HL-60 (cell line): Measurements from ENCODE around the gene DIS3L2.

Experiments used
- DNase-seq, 2 experiments: peaks; one replicate each; pipeline ENCODE4 v3.0.0-alpha.2; 2010 to 2020; ENCODE audit warnings: low read depth in 1 of 2, low spot score in 1 of 2
- H3K27ac ChIP-seq: fragments of 250-450 bp; sonication (Bioruptor Pico); replicated peaks from 2 replicates; pipeline ENCODE4 v1.5.1; 2020; ENCODE audit warnings: mild to moderate bottlenecking, moderate library complexity
- H3K27me3 ChIP-seq: fragments of 250-450 bp; sonication (Bioruptor Pico); 2 replicates; pipeline ENCODE4 v1.5.1; 2021; ENCODE audit warnings: mild to moderate bottlenecking, moderate library complexity; ENCODE audit not compliant: insufficient read depth, poor library complexity, severe bottlenecking
- H3K4me3 ChIP-seq: replicated peaks from 2 replicates; pipeline ENCODE4 v1.5.1; 2011; ENCODE audit warnings: mild to moderate bottlenecking, control low read depth, low read length; ENCODE audit not compliant: insufficient read depth
- GABPA ChIP-seq: IDR thresholded peaks from 2 replicates; pipeline ENCODE4 v1.6.1; 2012; ENCODE audit warnings: low read depth
- POLR2AphosphoS5 ChIP-seq: IDR thresholded peaks from 2 replicates; pipeline ENCODE4 v1.6.1; 2012; ENCODE audit warnings: low read depth
- SPI1 ChIP-seq: IDR thresholded peaks from 2 replicates; pipeline ENCODE4 v1.6.1; 2012; ENCODE audit warnings: low read depth, mild to moderate bottlenecking, borderline replicate concordance
- TF ChIP-seq, protein P1 (sequence below): IDR thresholded peaks from 2 replicates; pipeline ENCODE4 v1.6.1; 2012; ENCODE audit warnings: low read depth; ENCODE audit not compliant: insufficient replicate concordance
- TF ChIP-seq, protein P2 (sequence below): IDR thresholded peaks from one replicate; pipeline ENCODE4 v1.5.1; 2011; ENCODE audit warnings: low read length, control low read depth, inconsistent platforms; ENCODE audit not compliant: insufficient read depth

DIS3L2 gene

DNA sequence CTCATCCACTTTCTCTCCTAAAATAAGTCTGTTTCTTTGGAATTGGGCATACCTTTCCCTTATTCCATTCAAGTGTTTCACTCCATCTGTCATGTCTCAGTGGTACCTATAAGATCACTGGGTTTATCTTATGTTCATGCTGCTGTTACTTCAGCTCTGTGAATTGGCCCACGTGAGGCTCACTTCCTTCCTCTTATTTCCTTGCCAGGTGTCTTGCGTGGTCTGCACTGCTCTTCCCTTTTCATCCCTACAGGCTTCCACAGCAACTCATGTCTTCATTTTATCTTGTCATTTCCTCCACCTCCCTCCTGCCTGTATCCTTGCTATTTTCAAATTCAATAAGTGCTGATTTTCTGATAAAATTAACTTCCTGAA lies 258.0 kb downstream of the DIS3L2 start:
- Histone ChIP-seq H3K27ac (no peak overlapping the region; the same call in 1 of the 2 replicates), H3K27me3 (no peaks in the 10 kb centered on the region), H3K4me3 (no peak overlapping the region)
- TF ChIP-seq POLR2AphosphoS5 (peak; percentile 37; the same call in 1 of the 2 replicates), SPI1 (peak; percentile 92)
- TF ChIP-seq, protein P1, sequence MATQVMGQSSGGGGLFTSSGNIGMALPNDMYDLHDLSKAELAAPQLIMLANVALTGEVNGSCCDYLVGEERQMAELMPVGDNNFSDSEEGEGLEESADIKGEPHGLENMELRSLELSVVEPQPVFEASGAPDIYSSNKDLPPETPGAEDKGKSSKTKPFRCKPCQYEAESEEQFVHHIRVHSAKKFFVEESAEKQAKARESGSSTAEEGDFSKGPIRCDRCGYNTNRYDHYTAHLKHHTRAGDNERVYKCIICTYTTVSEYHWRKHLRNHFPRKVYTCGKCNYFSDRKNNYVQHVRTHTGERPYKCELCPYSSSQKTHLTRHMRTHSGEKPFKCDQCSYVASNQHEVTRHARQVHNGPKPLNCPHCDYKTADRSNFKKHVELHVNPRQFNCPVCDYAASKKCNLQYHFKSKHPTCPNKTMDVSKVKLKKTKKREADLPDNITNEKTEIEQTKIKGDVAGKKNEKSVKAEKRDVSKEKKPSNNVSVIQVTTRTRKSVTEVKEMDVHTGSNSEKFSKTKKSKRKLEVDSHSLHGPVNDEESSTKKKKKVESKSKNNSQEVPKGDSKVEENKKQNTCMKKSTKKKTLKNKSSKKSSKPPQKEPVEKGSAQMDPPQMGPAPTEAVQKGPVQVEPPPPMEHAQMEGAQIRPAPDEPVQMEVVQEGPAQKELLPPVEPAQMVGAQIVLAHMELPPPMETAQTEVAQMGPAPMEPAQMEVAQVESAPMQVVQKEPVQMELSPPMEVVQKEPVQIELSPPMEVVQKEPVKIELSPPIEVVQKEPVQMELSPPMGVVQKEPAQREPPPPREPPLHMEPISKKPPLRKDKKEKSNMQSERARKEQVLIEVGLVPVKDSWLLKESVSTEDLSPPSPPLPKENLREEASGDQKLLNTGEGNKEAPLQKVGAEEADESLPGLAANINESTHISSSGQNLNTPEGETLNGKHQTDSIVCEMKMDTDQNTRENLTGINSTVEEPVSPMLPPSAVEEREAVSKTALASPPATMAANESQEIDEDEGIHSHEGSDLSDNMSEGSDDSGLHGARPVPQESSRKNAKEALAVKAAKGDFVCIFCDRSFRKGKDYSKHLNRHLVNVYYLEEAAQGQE: no peak
- DNase-seq: peak in 1 of 2 experiments; percentile 76

DNA sequence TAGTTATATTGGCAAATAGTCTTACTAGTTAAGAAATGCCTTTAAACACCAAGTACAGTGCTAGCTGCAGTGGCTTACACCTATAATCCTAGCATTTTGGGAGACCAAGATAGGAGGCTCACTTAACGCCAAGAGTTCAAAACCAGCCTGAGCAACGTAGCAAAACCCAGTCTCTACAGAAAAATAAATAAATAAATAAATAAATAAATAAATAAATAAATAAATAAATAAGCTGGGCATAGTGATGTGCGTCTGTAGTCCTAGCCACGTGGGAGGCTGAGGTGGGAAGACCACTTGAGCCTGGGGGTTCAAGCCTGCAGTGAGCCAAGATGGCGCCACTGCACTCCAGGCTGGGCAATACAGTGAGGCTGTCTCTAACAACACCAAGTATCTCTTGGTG lies 258.4 kb downstream of the DIS3L2 start:
- Histone ChIP-seq H3K27me3 (no peaks in the 10 kb centered on the region), H3K4me3 (no peak overlapping the region), H3K27ac (no peak overlapping the region)
- DNase-seq: no peak
- no peak for TF ChIP-seq SPI1
- no peak for TF ChIP-seq GABPA
- TF ChIP-seq, protein P2, sequence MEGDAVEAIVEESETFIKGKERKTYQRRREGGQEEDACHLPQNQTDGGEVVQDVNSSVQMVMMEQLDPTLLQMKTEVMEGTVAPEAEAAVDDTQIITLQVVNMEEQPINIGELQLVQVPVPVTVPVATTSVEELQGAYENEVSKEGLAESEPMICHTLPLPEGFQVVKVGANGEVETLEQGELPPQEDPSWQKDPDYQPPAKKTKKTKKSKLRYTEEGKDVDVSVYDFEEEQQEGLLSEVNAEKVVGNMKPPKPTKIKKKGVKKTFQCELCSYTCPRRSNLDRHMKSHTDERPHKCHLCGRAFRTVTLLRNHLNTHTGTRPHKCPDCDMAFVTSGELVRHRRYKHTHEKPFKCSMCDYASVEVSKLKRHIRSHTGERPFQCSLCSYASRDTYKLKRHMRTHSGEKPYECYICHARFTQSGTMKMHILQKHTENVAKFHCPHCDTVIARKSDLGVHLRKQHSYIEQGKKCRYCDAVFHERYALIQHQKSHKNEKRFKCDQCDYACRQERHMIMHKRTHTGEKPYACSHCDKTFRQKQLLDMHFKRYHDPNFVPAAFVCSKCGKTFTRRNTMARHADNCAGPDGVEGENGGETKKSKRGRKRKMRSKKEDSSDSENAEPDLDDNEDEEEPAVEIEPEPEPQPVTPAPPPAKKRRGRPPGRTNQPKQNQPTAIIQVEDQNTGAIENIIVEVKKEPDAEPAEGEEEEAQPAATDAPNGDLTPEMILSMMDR: no peak
- TF ChIP-seq POLR2AphosphoS5: no peak
- TF ChIP-seq, protein P1: no peak

DNA sequence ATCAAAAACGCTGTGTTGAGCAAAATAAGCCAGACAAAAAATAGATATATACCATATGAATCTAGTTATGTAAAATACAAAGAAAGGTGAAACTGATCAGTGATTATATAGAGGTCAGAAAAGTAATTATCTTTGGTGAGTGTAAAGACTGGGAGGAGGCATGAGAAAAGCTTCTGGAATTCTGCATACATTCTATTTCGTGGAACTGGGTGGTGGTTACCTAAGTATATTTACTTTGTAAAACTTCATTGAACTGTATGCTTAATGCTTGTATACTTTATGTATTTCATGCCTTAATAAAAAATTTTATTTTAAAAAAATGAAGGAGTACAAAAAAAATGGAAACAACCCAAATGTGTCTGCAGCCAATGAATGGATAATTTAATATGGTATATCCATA lies 263.9 kb downstream of the DIS3L2 start:
- TF ChIP-seq SPI1 (no peak), POLR2AphosphoS5 (no peak), GABPA (no peak)
- TF ChIP-seq, protein P1: no peak
- TF ChIP-seq, protein P2: no peak
- no peaks in the 10 kb centered on the region for H3K27me3 ChIP-seq
- DNase-seq: no peak
- H3K4me3 ChIP-seq: no peak overlapping the region
- no peak overlapping the region for H3K27ac ChIP-seq

DNA sequence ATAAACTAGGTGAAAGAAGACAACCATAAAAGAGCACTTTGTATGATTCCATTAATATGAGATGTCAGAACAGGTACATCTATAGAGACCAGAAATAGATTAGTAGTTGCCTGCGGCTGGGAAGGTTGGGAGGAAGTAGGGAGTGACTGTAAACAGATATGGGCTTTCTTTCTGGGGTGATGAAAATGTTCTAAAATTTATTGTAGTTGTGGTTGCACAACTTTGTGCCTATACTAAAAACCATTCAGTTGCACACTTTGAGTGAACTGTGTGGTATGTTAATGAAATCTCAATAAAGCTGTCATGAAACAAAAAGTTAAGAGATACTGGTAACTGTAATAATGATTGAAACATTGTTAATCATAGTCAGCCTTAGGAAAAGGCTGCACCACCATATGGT lies 264.4 kb downstream of the DIS3L2 start:
- no peak overlapping the region for H3K27ac ChIP-seq
- no peak overlapping the region for H3K4me3 ChIP-seq
- no peaks in the 10 kb centered on the region for H3K27me3 ChIP-seq
- TF ChIP-seq, protein P2: no peak
- TF ChIP-seq GABPA: no peak
- TF ChIP-seq, protein P1: no peak
- TF ChIP-seq POLR2AphosphoS5: no peak
- no peak for TF ChIP-seq SPI1
- no peak for DNase-seq
